MM.1S (cell line): ENCODE data around the gene CPSF4.

Experiments used
- CTCF ChIP-seq: fragments of 300-600 bp; sonication (generic); IDR thresholded peaks from 2 replicates; pipeline ENCODE4 v1.5.1; 2016; ENCODE audit warnings: antibody characterized with exemption, low read length, mixed read lengths
- EZH2 ChIP-seq: fragments of 300-600 bp; sonication (generic); optimal IDR thresholded peaks from 2 replicates; pipeline ENCODE3; 2017; ENCODE audit warnings: low read depth, mild to moderate bottlenecking, antibody characterized with exemption, low read length, mixed read lengths
- EZH2phosphoT487 ChIP-seq: fragments of 300-600 bp; sonication (generic); IDR thresholded peaks from 2 replicates; pipeline ENCODE4 v1.6.1; 2018; ENCODE audit warnings: antibody characterized with exemption, low read length

- TF ChIP-seq CTCF = no peak
- no peak for TF ChIP-seq EZH2phosphoT487
- TF ChIP-seq EZH2 = no peak
Measured at GRCh38 chr7:99420213-99420612, 18.5 kb upstream of the CPSF4 start.
